Liver (tissue), 3 donors: ENCODE data around the gene MPPED2.

Experiments used
- JUND ChIP-seq, 2 donors: IDR thresholded peaks; 2 replicates each; pipeline ENCODE4 v1.6.1; 2016; ENCODE audit warnings: antibody characterized with exemption in 2 of 2
- MAX ChIP-seq: IDR thresholded peaks from 2 replicates; pipeline ENCODE4 v1.6.1; 2016; ENCODE audit warnings: antibody characterized with exemption
- SP1 ChIP-seq: IDR thresholded peaks from 2 replicates; pipeline ENCODE4 v1.6.1; 2018; ENCODE audit warnings: antibody characterized with exemption, mild to moderate bottlenecking
- TF ChIP-seq, protein P1 (sequence below): fragments of 150-350 bp; IDR thresholded peaks from 2 replicates; pipeline ENCODE4 v1.5.1; 2017; ENCODE audit warnings: improper control_type of control experiment, low read depth, low read length; ENCODE audit not compliant: missing input control
- TF ChIP-seq, protein P2 (sequence below): IDR thresholded peaks from 2 replicates; pipeline ENCODE4 v1.6.1; 2016; ENCODE audit warnings: antibody characterized with exemption, mild to moderate bottlenecking
- donor health status: healthy.
- donor health status: healthy.

DNA sequence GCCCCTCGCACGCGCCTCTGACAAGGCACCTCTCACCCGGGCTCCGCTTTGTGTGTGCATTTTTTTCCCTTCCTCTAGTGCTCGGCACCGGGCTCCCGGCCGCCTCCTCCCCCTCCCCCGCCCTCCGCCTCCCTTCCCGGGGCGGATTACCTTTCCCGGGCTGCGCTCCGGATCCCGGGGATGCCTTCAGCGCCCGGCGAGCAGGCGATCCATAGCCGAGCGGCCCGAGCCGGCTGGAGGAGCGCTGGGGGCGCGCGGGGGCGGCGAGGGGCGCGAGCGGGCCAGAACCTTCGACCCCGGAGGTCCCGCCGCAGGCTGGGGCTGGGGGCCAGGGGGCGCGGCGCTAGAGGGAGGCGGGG lies 282 bp downstream of the MPPED2 start:
- TF ChIP-seq, protein P1, sequence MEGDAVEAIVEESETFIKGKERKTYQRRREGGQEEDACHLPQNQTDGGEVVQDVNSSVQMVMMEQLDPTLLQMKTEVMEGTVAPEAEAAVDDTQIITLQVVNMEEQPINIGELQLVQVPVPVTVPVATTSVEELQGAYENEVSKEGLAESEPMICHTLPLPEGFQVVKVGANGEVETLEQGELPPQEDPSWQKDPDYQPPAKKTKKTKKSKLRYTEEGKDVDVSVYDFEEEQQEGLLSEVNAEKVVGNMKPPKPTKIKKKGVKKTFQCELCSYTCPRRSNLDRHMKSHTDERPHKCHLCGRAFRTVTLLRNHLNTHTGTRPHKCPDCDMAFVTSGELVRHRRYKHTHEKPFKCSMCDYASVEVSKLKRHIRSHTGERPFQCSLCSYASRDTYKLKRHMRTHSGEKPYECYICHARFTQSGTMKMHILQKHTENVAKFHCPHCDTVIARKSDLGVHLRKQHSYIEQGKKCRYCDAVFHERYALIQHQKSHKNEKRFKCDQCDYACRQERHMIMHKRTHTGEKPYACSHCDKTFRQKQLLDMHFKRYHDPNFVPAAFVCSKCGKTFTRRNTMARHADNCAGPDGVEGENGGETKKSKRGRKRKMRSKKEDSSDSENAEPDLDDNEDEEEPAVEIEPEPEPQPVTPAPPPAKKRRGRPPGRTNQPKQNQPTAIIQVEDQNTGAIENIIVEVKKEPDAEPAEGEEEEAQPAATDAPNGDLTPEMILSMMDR, result no peak
- TF ChIP-seq JUND (IDR thresholded peaks at IDR 0.05), result no peak
- TF ChIP-seq MAX, result no peak
- TF ChIP-seq SP1, result no peak
- TF ChIP-seq, protein P2, sequence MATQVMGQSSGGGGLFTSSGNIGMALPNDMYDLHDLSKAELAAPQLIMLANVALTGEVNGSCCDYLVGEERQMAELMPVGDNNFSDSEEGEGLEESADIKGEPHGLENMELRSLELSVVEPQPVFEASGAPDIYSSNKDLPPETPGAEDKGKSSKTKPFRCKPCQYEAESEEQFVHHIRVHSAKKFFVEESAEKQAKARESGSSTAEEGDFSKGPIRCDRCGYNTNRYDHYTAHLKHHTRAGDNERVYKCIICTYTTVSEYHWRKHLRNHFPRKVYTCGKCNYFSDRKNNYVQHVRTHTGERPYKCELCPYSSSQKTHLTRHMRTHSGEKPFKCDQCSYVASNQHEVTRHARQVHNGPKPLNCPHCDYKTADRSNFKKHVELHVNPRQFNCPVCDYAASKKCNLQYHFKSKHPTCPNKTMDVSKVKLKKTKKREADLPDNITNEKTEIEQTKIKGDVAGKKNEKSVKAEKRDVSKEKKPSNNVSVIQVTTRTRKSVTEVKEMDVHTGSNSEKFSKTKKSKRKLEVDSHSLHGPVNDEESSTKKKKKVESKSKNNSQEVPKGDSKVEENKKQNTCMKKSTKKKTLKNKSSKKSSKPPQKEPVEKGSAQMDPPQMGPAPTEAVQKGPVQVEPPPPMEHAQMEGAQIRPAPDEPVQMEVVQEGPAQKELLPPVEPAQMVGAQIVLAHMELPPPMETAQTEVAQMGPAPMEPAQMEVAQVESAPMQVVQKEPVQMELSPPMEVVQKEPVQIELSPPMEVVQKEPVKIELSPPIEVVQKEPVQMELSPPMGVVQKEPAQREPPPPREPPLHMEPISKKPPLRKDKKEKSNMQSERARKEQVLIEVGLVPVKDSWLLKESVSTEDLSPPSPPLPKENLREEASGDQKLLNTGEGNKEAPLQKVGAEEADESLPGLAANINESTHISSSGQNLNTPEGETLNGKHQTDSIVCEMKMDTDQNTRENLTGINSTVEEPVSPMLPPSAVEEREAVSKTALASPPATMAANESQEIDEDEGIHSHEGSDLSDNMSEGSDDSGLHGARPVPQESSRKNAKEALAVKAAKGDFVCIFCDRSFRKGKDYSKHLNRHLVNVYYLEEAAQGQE, result no peak
